AG10803 (cell line): ENCODE measurements around the gene CST4.
"Not testable (repeated sequence)": the region's sequence is repeated elsewhere in the genome, so short reads cannot be mapped to it uniquely, and the experiment has no call there.

Experiments
- DNase-seq: peaks from one replicate; pipeline ENCODE4 v3.0.0; 2010; ENCODE audit warnings: low read depth
- H3K4me3 ChIP-seq: 2 replicates; pipeline ENCODE4 v1.5.1; 2011; ENCODE audit warnings: mild to moderate bottlenecking, low read length, control low read depth
- CTCF ChIP-seq: conservative IDR thresholded peaks from 2 replicates; pipeline ENCODE4 v1.5.1; 2011; ENCODE audit warnings: mild to moderate bottlenecking, low read length, control low read depth, inconsistent platforms

Gene CST4

GRCh38 chr20:23663180-23663579, 25.7 kb downstream of the CST4 start:
- no peak overlapping the region for H3K4me3 ChIP-seq
- TF ChIP-seq CTCF = no peak
- no peak for DNase-seq

- no peak for TF ChIP-seq CTCF
- H3K4me3 ChIP-seq = no peak overlapping the region
- no peak for DNase-seq
Observed at GRCh38 chr20:23662276-23662870, 26.5 kb downstream of the CST4 start.

- H3K4me3 ChIP-seq = no peak overlapping the region
- TF ChIP-seq CTCF = no peak
- DNase-seq = no peak
Observed at GRCh38 chr20:23661002-23661429, 27.8 kb downstream of the CST4 start.

- DNase-seq = peak; percentile 44
- no peak for TF ChIP-seq CTCF
- H3K4me3 ChIP-seq = no peak overlapping the region
Observed at GRCh38 chr20:23659989-23660837, 28.6 kb downstream of the CST4 start.

- not testable (repeated sequence) for H3K4me3 ChIP-seq, DNase-seq
Observed at GRCh38 chr20:23659610-23659988, 29.2 kb downstream of the CST4 start.

- H3K4me3 ChIP-seq = no peak overlapping the region
- TF ChIP-seq CTCF = no peak
- DNase-seq = no peak
Observed at GRCh38 chr20:23658989-23659609, 29.7 kb downstream of the CST4 start.

GRCh38 chr20:23658336-23658735, 30.5 kb downstream of the CST4 start:
- TF ChIP-seq CTCF = no peak
- H3K4me3 ChIP-seq = no peak overlapping the region
- DNase-seq = peak; percentile 25
